ENCODE data around the gene NSUN7.

NSUN7 gene

DNA sequence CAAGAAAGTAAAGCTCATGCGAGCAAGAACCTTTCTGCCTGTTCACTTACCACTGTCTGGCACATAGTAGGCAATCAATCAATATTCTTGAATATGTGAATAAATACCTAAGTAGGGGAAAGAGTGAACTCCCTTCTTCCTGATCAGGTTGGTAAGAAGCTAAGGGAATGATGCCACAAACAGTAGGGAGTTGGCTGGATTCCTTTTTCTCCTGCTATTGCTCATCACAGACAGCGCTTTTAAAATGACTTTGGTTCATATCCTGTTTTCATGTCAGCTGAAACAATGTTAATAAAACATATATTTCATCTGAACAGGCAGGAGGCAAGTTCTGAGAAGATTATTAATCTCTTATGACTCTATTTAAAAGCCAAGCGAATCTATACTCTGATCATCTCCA, 99.2 kb downstream of the NSUN7 start:
- no peak for DNase-seq

DNA sequence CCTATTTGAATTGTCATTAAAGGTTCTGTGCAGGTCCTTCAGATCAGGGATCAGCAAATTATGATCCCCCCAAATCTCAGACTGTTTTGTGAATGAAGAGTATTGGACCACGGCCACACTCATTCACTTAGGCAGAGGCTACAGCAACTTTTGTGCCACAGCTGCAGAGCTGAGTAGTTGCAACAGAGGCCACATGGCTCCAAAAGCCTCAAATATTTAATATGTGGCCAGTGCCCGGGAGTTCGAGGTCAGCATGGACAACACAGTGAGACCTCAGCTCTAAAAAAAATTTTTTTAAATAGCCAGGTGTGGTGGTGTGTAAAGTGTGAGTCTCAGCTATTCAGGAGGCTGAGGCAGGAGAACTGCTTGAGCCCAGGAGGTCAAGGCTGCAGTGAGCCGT, 100.7 kb downstream of the NSUN7 start:
- DNase-seq = no peak

DNA sequence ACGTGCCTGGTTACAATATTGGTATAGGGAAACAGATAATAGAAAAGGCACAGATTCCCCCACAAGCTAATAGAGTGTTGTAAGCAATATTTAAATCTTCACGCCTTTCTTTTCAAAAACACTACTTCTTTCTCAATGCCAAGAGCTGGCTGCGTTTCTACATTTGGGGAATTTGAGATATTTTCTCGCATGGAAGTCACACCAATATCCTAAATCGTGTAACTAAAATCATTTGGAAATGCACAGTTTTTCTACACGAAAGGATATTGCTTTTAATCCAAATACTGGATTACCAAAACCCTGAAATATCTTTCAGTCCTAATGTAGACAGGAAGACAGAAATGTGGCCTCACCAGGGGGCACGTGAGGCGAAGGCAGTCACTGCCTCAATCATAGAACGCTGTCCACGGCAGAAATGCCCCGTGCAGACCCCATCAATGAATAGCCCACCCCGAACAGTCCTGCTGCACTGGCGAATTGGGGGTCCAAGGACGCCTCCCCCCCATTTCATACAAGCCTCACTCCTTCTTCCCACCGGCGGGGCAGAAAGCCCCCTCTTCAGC, 106.6 kb downstream of the NSUN7 start:
- DNase-seq = no peak

DNA sequence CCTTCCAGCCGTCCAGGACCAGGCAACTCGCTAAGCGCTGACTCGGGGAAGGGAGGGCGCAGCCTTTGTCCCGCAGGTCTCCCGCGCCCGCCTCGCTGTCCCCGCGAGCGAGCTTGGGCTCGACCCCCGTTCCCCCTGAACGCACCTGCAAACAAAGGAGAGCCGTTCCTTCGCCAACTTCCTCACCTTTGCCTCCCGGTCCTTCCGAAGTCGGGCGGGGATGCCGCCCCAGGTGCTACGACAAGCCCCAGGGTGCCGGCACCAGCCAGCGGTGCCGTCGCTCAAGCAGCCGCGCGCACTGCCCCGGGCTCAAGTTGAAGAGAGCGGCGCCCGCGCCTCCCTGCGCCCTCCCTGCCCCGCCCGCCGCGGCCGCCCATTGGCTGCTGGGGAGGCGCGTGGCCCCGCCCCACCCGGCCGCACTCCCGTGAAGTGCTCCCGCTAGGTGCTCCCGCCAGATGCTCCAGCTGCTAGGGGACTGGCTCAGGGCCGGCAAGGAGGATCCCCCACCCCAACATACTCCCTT, 107.1 kb downstream of the NSUN7 start:
- DNase-seq = peak; percentile 80

DNA sequence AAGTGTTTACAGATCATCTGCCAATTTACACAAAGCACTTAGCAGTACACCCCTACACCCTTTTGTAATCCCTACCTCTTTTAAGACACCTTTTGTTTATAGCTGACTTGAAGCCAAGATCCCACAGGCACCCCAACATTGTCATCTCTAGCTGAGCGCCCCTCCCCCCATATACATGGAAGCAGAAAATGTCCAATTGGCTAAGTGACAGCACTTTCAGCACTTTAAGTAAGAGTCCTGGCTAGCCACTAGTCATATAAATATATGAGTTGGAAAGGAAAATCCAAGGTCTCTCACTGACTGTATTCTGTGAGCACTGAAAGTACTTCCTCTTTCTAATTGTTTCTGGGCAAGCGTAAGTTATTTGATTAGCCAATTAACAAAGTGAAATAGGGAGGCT, 108.2 kb downstream of the NSUN7 start:
- DNase-seq = no peak

DNA sequence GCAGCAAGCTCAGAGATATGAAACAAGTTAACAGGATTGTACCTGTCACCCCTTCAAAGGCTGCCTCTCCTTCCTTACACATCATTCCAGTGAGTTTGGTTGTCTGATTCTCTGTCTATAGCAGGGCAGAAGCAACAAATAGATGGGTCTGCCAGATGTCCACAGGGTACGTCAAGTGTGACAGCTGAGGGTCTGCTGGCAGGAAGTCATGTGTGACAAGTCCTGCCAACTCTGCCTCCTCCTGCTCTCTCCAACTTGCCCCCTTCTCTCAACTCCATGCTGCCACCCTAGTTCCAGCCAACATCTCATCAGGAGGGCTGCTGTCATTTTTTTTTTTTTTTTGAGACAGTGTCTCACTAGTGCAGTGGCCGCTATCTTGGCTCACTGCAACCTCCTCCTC, 109.2 kb downstream of the NSUN7 start:
- no peak for DNase-seq

Measured in stimulated activated CD4-positive, alpha-beta T cell treated with anti-CD3 and anti-CD28 coated beads, Interleukin-15, amount 100 ng/mL, for 24 hours (primary cell).